ENCODE measurements around the gene SMC6.
A peak's percentile ranks its signal among the peaks of the same experiment; 100 is the strongest.

The SMC6 gene

GRCh38 chr2:17646838-17647701, 106.5 kb downstream of the SMC6 start:
- no peak for FAIRE-seq

- peak; percentile 91 for FAIRE-seq
Observed at GRCh38 chr2:17646081-17646554, 107.5 kb downstream of the SMC6 start.

GRCh38 chr2:17644997-17645720, 108.5 kb downstream of the SMC6 start:
- FAIRE-seq, result no peak

GRCh38 chr2:17643031-17643615, 110.5 kb downstream of the SMC6 start:
- no peak for FAIRE-seq

DNA sequence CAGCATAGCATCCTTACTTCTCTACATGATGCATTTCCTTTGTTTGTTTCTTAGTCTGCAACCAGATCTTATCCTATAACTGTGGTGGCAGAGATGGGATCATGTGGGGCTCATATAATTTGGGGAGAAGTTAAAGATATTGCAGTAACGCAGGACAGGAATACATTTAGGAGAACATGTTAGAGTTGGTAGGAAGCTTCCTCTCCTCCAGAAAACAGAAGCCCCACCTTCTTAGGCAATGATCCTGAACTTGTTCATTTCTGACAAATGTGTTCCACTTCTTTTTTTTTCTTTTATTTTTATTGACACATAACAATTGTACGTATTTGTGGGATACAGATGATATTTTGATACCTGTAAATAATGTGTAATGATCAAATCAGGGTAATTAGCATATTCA, 113.2 kb downstream of the SMC6 start:
- no peak for FAIRE-seq

DNA sequence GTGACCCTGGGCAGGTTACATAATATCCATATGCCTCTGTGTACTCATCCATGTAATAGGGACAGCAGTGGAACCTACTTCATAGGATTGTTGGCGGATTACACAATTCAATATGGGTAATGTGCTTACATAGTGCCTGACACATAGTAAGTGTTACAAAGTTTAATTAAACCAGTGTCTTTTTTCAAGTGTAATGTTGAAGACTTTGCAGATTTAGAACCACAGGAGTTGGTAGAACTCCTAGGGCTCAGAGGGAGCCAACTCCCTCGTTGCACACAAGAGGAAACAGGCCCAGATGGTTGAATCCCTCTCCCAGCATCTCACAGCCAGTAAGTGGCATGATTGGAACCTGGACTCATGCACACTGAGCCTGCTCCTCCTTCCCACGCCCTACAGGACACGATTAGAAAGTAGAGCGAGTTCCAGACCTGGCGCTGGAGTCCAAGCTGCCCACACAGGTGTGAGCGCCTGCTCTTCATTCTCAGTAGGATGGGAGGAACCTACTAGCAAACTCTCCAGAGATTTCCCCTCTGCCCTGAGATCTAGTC, 115.3 kb downstream of the SMC6 start:
- no peak for FAIRE-seq

- no peak for FAIRE-seq
Observed at GRCh38 chr2:17637131-17637906, 116.3 kb downstream of the SMC6 start.

DNA sequence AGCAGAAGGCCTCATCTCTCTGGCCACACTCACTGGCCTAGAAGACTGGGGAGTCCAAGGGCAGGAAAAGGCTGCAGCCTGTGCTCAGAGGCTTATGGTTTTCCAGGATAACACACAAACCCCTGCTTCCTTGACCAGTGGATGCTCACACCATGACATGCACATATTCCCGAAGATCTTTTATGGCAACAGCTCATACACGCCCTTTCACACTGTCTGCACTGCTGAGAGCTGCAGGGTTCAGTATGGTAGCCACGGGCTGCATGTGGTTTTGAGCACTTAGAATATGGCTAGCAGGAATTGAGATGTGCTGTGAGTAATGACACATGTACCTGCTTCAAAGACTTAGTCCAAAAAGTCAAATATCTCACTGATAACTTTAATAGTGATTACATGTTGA, 117.4 kb downstream of the SMC6 start:
- no peak for FAIRE-seq

DNA sequence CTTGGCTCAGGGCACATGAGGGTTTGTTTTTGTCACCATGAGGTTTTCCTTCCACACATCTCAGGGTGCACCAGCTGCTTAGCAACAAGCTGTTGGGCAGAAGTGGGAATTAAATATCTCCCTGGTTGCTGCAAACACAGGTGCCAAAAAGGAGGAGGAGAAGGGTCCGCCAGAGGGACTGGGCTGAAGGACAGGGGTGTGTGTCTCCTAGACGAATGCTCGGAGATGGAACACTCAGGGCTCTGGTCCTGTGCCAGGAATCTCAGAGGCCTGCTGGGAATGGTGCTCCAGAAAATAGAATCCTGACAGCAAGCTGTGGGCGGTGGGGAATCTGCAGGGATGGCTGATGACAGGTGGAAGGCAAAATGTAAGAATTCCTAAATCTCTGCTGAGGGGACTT, 118.6 kb downstream of the SMC6 start:
- no peak for FAIRE-seq

DNA sequence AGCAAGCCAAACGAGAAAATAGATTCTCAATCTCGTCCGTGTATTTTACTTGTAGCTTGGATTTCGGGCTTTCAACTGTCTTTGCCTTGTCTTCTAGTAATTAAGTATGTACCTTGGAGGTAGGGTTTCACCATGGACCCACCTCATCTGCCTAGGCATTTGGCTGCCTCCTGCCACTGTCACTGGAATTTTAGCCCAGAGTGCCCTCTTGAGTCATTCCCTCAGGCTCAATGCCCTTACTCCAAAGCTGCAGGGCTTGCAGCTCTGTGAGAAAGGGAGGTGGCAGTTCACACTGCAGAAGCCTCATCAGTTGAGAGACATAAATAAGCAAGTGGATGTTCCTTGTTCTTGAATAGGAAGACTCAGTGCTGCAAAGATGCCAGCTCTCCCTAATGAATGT, 123.5 kb downstream of the SMC6 start:
- no peak for FAIRE-seq

GRCh38 chr2:17628349-17629261, 125.0 kb downstream of the SMC6 start:
- FAIRE-seq, result no peak

DNA sequence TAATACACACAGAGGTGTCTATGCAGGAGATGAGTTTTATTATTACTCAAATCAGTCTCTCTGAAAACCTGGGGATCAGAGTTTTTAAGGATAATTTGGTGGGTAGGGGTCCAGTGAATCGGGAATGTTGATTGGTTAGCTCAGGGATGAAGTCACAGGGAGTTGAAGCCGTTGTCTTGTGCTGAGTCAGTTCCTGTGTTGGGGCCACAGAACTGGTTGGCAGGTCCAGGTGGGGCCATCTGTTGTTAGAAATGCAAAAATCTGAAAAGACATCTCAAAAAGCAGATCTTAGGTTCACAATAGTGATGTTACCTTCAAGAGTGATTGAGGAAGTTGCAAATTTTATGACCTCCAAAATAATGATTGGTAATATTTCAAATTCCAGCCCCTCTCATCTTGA, 126.2 kb downstream of the SMC6 start:
- FAIRE-seq, result no peak

GRCh38 chr2:17626986-17627385, 126.6 kb downstream of the SMC6 start:
- FAIRE-seq, result no peak

DNA sequence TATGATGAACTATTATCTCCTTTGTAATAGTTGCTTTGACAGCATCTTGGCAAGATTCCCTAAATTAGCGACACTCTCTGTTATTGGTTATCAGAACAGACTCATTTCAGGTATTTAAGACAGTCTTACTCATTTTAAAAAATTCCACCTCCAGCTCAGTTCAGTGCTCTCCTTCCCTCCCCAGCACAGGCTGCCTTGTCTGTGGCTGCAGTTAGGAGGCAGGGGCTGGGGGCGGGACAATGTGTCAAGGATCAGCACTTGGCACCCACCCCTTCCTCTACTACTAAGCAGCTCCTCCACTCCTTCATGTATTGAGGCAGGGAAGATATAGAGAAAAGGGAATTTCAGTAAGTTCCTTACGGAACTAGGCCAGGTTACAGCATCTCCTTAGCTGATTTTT, 128.2 kb downstream of the SMC6 start:
- no peak for FAIRE-seq

GRCh38 chr2:17621781-17622180, 131.8 kb downstream of the SMC6 start:
- FAIRE-seq, result no peak

GRCh38 chr2:17620841-17621240, 132.8 kb downstream of the SMC6 start:
- FAIRE-seq, result no peak

- no peak for FAIRE-seq
Observed at GRCh38 chr2:17620280-17620679, 133.3 kb downstream of the SMC6 start.

GRCh38 chr2:17617955-17618354, 135.7 kb downstream of the SMC6 start:
- no peak for FAIRE-seq

DNA sequence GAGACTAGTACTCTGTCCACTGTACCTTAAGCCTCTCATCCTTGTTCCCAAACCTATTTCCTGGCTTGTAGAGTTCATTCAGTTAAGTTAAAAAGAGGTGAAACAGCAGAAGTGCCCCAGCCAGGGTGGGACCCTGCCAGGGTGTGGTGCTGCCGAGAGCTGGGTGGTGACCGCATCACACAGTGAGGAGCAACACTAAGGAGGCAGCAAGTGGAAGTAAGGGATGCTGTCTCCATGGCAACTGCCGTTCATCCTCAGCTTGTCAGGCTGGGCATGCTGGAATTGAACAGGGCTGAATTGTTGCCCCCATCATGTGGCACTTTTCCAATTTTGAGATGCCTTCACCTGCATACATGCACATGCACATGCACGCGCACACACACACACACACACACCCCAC, 136.1 kb downstream of the SMC6 start:
- FAIRE-seq, result no peak

- no peak for FAIRE-seq
Observed at GRCh38 chr2:17616405-17616804, 137.2 kb downstream of the SMC6 start.

- FAIRE-seq, result no peak
Observed at GRCh38 chr2:17615728-17616351, 137.8 kb downstream of the SMC6 start.
